HG02852 (cell line): ENCODE data around the gene CLCA1.

Experiments used
- ATAC-seq: cut with Tn5 transposase; IDR thresholded peaks from one replicate; pipeline ENCODE4 v1.9.1; 2021; ENCODE audit warnings: mild to moderate bottlenecking, moderate library complexity; ENCODE audit not compliant: unreplicated experiment

CLCA1 gene, protein sequence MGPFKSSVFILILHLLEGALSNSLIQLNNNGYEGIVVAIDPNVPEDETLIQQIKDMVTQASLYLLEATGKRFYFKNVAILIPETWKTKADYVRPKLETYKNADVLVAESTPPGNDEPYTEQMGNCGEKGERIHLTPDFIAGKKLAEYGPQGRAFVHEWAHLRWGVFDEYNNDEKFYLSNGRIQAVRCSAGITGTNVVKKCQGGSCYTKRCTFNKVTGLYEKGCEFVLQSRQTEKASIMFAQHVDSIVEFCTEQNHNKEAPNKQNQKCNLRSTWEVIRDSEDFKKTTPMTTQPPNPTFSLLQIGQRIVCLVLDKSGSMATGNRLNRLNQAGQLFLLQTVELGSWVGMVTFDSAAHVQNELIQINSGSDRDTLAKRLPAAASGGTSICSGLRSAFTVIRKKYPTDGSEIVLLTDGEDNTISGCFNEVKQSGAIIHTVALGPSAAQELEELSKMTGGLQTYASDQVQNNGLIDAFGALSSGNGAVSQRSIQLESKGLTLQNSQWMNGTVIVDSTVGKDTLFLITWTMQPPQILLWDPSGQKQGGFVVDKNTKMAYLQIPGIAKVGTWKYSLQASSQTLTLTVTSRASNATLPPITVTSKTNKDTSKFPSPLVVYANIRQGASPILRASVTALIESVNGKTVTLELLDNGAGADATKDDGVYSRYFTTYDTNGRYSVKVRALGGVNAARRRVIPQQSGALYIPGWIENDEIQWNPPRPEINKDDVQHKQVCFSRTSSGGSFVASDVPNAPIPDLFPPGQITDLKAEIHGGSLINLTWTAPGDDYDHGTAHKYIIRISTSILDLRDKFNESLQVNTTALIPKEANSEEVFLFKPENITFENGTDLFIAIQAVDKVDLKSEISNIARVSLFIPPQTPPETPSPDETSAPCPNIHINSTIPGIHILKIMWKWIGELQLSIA

DNA sequence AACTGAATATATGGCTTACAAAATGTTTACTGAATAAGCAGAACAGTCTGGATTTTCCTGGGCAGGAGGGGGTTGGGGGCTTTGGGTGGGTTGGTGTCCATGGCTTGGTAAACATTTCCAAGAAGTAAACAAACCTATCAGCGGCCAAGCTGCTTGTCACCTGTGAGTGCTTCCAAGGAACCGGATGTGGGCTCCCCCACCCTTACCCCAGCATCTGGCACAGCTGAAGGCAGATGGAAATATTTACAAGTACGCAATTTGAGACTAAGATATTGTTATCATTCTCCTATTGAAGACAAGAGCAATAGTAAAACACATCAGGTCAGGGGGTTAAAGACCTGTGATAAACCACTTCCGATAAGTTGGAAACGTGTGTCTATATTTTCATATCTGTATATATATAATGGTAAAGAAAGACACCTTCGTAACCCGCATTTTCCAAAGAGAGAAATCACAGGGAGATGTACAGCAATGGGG, at the start of gene CLCA1:
Gene CLCA1, plus strand, starts transcription at position 427 of the 477 bp plus-strand sequence. Its CDS starts 45 bp downstream, at position 472.
- no peak for ATAC-seq

DNA sequence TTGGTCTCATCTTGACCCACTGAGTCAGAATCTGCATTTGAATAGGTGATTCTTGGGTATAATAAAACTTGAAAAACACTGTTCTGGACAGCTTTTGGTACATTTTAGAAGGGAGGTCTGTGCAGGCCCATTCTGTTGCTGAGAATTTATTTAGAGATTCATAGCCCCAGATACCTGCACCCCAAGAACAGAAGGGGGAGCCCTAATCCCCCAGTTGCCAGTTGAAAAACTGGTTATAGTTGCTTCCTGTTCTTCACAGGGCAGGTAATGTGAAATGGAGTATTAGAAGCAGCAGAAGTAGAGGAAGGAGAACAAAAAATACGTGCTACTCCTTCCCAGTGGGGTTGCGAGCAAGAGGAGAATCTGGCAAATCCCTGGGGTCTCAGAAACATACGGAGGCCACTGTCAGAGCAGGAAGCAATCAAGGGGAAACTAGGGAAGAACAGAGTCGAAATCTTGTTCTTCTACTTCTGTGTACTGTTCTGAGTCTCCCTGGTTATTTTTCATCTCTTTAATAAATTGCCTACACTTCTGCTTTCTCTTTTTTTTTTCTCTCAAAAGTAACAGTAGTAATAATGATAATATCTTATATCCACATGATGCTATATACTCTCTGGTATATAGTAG, 49.3 kb upstream of the CLCA1 start:
- peak; percentile 91 for ATAC-seq

DNA sequence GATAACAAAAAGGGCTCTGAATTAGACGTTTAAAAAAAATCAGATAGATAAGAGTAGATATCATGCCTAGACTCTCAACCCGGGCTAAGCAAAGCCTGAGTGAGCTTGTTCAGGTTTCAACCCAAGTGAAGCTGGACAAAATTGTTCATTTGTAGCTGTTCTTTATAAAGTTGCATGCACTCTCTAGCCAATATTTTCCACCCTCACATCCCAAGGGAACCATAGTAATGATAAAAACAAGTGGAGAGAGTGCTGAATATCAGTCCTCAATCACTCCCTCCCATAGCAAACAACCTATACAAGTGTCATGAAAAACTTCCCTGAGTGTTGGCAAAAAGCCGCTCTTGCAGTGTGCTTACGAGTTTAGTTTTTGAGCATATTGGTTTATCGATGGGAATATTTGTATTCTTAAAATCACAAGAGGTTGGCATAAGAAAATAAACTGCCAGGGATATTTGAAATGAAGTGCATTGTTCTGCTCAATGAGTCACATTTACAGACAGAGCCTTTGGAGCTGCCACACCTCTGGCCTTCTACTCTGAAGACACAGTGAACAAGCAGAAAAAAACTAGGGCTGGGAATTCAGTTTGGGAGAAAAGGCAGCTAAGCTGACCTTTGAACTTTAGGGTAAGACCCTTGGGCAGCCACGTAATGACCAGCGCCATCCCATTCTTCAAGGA, 47.0 kb upstream of the CLCA1 start:
- ATAC-seq, result no peak

DNA sequence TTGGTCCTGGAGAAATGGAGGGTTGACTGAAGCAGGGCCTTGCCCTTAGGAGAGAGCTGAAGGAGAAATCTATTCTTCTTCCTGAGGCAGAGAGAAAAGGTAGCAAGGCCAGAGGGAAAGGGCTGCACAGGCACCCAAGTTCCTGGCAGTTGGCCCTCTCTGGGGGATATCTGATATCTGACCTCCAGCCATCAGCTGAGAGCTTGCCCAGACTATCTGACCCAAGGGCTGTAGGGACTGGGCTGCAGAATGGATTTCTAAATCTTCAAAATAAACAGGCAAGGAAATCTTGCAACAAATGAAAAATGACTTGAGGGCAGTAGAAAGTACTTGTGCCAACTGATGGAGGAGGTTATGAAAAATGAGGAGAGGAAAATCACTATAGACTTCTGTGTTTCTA, 45.3 kb upstream of the CLCA1 start:
- no peak for ATAC-seq

DNA sequence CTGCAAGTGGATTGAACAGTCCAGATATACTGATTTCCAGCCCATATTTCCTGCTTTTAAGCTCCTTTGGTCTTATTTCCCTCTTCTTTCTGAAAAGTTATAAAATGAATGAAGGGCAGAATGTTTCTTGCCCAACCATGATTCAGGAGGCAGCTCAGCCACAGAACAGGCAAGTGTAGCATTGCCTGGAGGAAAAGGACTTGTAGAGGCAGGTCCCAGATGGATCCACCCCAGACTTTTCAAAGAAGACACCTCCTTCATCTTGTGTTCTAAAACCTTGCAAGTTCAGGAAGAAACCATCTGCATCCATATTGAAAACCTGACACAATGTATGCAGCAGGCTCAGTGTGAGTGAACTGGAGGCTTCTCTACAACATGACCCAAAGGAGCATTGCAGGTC, 44.9 kb upstream of the CLCA1 start, which contains the start of gene CLCA2:
Gene CLCA2, plus strand, starts transcription at position 299 of the 400 bp plus-strand sequence. Its CDS starts 77 bp downstream, at position 376.
- ATAC-seq, result no peak

DNA sequence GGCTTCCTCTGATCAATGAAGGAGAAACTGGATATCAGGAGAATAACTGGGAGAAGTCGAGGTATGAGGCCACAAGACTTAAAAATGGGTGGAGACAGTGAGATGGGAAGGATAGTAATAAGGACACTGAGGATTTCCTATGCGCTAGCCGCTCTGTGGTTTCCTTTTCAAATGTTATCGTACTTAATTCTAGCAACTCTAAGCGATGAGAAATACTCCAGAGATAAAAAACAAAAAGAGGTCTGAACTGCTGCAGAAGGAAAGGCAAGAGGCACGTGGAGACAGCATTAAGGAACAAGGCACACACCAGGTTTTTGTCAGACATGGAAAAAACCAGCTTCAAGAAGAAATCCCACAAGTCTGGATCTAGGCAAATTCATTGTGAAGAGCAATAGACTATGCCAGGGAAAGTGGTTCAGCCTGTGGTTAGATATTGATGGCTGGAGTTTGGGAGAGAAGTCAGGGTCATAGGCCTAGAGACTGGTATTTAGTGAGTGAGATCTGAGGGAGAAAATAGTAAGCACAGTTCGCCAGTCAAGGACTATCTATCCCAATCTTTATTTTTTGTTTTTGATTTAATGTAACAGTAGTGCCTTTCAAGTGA, 39.5 kb upstream of the CLCA1 start:
- no peak for ATAC-seq

DNA sequence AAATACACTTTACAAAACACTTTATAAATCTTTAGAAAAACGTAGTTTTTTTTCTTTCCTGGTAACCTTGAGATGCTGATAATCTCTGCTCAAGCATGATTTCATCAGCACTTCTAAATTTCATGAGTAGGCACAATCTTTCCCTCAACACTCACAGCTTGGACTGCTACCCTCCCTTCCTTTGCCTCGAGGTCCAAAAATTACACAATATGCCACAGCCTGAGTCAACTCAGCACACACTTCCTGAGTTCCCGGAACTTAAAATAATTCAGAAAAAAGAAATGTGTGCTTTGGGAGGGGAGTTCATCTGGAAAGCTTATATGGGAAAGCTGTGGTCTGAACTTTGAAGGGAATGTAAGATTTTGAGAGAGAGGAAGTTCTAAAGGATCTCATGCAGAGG, 38.9 kb upstream of the CLCA1 start:
- ATAC-seq, result no peak

DNA sequence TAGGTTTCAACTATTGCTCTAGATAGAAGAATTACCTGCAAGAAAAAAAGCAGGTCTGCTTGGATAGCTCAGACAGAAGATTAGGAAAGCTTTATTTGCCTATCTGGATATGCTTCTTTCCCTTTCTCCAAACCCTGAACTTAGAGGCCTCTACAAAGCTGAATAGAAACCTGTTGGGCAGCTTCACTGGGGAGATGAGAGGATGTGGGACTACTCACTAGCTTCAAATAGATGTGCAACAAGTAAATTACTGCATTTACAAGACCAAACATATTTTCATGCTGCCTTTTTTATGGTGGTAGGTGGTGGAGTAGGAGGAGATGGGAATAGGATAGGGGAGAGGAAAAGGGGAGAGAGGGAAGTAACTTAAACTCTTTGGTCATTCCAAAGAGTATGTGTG, 38.4 kb upstream of the CLCA1 start:
- no peak for ATAC-seq

DNA sequence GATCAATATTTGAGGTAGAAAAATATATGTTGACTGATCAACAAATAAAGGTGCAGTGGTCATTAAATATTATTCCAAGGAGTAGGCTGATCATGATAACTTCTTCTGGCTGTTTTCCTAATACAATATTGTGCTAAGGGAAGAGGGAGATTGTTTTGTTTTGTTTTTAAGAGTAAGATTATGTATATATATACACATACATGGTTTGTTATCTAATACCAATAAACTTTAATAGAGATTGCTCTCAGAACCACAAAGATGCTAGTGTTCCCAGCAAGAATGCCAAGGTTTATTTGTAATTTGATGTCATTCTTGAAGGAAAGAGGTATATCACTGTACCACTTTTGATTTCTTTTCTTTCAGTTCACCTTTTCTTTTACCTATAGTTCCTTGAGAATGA, 34.7 kb upstream of the CLCA1 start:
- no peak for ATAC-seq

DNA sequence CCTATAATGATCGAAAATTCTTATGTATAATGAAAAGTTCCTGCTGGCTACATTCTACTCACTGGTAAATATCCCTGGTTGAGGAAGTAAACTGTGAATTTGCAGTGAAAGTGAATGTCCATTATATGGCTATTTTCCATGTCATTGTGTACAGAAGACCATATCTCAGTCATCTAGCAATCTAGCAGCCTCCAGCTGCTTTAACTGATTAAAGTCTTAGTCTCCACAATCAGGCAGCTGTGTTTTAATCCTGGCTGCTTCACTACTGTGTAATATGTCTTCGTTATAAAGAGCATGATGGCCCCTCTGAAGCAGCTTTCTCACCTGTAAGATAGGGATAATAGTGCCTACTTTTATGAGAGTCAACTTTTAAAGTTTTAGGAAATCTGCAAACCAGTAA, 33.4 kb upstream of the CLCA1 start:
- ATAC-seq, result no peak

DNA sequence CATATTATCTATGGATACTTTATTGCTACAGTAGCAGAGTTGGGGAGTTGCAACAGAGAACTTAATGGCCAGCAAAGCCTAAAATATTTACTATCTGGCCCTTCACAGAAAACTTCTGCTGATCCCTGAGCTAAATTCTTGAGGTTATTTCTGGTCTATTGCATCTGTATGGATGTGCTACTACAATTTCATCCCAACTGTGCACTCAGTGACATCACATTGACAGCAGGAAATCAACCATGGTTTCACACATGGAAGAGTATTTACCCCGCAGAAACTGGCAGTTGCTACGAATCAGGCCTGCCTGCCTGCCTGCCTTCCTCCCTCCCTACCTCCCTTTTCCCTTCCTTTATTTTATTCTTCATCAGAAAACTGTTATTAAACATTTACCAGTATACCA, 32.7 kb upstream of the CLCA1 start:
- no peak for ATAC-seq

DNA sequence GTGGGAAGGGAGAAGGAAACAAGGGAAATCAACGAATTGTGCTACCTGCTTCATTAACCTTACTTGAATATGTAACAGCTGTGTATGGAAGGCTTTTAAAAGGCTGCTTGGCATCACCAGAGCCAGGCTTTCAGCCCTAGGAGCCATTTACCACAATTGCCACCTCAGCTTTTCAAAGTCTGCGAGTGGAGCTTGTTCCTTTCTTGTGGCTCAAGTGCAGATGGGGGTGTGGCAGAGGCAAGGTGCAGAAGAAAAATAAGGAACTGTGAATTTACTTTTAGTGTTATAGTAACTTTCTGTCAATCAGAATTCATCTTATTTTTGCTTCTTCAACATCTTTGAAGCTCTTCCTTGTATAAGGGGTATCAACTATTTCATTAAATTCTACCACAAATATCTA, 27.1 kb upstream of the CLCA1 start:
- ATAC-seq, result no peak

DNA sequence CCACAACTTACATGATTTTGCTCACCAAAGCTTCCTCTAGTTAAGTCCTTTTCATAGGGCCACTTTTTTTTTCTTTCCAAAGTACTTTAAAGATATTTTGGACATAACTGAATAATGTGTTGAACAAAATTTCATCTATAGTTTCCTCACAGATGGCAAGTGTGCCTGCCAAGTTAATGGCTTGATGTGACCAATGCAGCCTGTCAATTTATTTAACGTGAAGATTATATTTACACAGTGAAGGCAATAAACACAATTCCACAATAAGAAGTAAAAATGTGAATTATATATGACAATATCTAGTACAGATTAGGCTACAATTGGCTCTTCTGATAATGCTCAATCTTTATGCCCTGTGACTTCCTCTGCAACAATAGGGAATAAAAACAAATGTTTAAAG, 26.7 kb upstream of the CLCA1 start:
- no peak for ATAC-seq

DNA sequence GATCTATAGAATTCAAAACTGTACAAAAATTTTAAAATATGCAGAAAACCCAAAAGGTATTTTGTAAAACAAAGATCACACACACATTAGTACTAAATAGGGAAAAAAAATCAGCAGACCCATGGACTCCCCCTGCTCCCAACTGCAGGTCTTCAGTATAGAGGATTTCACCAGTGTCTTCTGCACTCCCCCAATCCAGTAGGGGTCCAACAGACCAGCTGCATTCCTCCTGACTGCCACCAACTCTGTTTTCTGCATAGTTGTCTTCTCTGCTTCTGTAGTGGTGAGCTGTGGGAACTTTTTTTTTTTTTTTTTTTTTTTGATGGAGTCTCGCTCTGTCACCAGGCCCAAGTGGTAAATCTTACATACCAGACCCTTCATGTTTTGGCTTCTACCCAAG, 22.8 kb upstream of the CLCA1 start:
- no peak for ATAC-seq

DNA sequence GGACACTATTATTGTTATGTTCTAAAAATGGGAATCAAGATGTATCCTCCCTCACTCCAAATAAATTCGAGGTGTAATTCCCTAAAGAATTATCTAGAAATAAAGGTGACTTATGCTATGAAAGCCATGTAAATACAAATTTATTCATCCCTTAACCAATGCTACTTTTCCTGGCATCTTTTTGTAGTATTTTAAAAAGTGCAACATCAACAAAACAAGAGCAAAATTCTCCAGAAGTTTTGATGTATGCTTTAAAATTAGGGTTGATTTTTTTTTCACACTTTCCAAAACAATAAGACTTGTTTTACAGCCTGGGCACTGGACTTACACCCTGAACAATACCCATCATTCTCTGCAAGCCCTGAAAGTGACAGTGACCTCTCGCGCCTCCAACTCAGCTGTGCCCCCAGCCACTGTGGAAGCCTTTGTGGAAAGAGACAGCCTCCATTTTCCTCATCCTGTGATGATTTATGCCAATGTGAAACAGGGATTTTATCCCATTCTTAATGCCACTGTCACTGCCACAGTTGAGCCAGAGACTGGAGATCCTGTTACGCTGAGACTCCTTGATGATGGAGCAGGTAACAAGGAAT, 21.4 kb upstream of the CLCA1 start:
- no peak for ATAC-seq

DNA sequence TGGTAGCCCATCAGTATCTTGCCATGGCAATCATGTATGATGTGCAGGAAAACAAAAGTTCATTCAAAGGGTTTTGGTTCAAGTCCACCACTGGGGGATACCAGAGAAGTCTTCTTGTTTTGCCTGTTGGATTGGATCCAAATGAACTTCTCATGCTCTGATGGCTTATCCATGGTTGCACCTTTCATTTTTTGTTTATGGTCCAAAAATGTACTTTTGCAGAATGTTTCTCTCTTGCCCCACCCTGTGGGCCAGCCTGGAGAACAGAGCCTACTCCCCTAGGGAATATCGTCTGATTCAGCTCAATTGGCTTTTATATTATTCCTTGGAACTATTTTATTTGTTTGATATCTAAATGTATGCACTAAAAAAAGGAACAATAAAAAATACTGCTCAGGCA, 20.1 kb upstream of the CLCA1 start:
- no peak for ATAC-seq

DNA sequence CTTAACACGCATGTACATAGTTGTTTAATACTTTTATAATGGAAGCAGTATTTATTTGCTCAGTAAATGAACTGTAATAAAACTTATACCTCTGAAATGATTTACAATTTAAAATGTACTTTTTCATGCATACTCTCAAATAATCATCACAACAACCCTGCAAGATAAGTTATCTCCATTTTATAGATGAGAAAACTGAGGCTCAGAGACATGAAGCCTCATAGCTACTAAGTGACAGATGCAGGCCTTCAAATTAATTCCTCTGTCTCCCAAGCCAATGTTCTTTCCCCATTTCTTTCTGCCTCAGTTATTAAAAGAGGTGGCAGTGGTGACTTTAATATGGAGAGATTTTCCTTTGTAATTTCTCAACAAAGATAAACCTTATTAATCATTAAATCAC, 19.6 kb upstream of the CLCA1 start:
- no peak for ATAC-seq

DNA sequence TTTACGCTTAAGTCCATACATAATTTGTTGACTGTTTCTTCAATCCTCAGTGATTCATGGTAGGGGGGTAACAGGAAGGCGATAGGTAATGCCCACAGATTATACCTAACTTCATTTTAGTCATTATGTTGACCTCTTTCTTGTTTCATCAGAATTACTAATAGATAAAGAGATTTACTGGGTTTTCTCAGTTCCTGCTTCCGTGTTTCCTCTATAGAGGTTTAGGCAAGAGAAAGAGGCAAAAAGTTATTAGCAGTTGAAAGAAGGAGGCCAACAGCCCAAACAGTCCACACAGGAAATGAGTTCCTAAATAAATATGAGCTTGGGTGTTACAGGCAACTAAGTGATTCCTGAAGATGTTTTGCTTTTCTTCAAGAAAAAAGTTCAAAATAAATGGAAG, 17.9 kb upstream of the CLCA1 start:
- ATAC-seq, result no peak

DNA sequence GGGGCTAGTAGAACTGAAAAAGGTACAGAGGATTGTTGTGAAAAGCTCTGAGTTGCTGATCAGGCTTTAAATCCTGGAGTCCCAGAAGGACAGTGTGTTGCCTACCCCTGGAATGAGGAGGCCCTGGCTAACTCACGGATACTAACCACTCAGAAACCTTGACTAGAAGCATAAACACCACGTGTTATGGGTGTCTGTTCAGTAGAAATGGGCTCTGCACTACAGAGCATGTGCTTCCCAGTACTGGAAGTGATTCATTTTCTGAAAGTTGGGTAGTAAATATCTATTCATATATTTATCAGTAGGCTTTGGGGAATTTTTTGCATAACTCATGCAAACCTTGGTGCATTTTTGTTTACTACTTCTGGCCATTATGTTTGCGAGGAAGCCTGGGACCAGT, 15.1 kb upstream of the CLCA1 start:
- ATAC-seq, result no peak

DNA sequence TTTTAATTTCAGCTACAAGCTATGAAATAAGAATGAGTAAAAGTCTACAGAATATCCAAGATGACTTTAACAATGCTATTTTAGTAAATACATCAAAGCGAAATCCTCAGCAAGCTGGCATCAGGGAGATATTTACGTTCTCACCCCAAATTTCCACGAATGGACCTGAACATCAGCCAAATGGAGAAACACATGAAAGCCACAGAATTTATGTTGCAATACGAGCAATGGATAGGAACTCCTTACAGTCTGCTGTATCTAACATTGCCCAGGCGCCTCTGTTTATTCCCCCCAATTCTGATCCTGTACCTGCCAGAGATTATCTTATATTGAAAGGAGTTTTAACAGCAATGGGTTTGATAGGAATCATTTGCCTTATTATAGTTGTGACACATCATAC, 13.7 kb upstream of the CLCA1 start:
- ATAC-seq, result no peak
